HG03354 (cell line): ENCODE measurements around the gene SLC5A12.
"Not testable (repeated sequence)": the region's sequence is repeated elsewhere in the genome, so short reads cannot be mapped to it uniquely, and the experiment has no call there.

Source experiments
- ATAC-seq: cut with Tn5 transposase; IDR thresholded peaks from one replicate; pipeline ENCODE4 v1.9.1; 2021; ENCODE audit warnings: mild to moderate bottlenecking; ENCODE audit not compliant: unreplicated experiment, poor library complexity, severe bottlenecking

The SLC5A12 gene

GRCh38 chr11:26665946-26666345 lies 55.9 kb downstream of the SLC5A12 start:
- ATAC-seq = no peak

- no peak for ATAC-seq
Measured at GRCh38 chr11:26665036-26665435, 56.8 kb downstream of the SLC5A12 start.

- ATAC-seq = no peak
Measured at GRCh38 chr11:26662916-26663315, 58.9 kb downstream of the SLC5A12 start.

- ATAC-seq = no peak
Measured at GRCh38 chr11:26655287-26655686, 66.6 kb downstream of the SLC5A12 start.

- ATAC-seq = no peak
Measured at GRCh38 chr11:26651916-26652315, 69.9 kb downstream of the SLC5A12 start.

GRCh38 chr11:26649884-26650283 lies 72.0 kb downstream of the SLC5A12 start:
- peak; percentile 96 for ATAC-seq

- ATAC-seq = not testable (repeated sequence)
Measured at GRCh38 chr11:26643314-26643713, 78.5 kb downstream of the SLC5A12 start.

- ATAC-seq = no peak
Measured at GRCh38 chr11:26632691-26633159, 89.1 kb downstream of the SLC5A12 start.

- no peak for ATAC-seq
Measured at GRCh38 chr11:26626346-26626745, 95.5 kb downstream of the SLC5A12 start.

- ATAC-seq = no peak
Measured at GRCh38 chr11:26623076-26623659, 98.7 kb downstream of the SLC5A12 start.

- no peak for ATAC-seq
Measured at GRCh38 chr11:26622181-26622580, 99.7 kb downstream of the SLC5A12 start.

GRCh38 chr11:26621132-26621531 lies 100.7 kb downstream of the SLC5A12 start:
- ATAC-seq = no peak

- ATAC-seq = no peak
Measured at GRCh38 chr11:26620282-26621045, 101.4 kb downstream of the SLC5A12 start.

- ATAC-seq = no peak
Measured at GRCh38 chr11:26618441-26618840, 103.4 kb downstream of the SLC5A12 start.
